Mucosa of descending colon (tissue), 3 donors: ENCODE data around the gene OR10R2. TPM values are rescaled to one million over a fixed set of nuclear protein-coding genes. Genes with fewer than 3 reads are reported as not detected.
A peak's percentile ranks its signal among the peaks of the same experiment; 100 is the strongest.

Experiments used
- ATAC-seq: fragments of 200-7000 bp; cut with Tn5 transposase; one replicate; pipeline ENCODE4 v1.9.1; 2020; ENCODE audit warnings: mild to moderate bottlenecking, moderate library complexity
- DNase-seq, 3 donors: peaks; one replicate each; pipeline ENCODE4 v3.0.0-alpha.2; 2020
- H3K36me3 ChIP-seq: fragments of 200-600 bp; one replicate; pipeline ENCODE4 v1.8.0; 2021; ENCODE audit warnings: low read depth, mild to moderate bottlenecking
- H3K4me1 ChIP-seq: fragments of 200-600 bp; one replicate; pipeline ENCODE4 v1.8.0; 2021; ENCODE audit warnings: low read depth, mild to moderate bottlenecking
- H3K4me3 ChIP-seq: fragments of 200-600 bp; one replicate; pipeline ENCODE4 v1.8.0; 2021; ENCODE audit warnings: mild to moderate bottlenecking
- H3K9me3 ChIP-seq: fragments of 200-600 bp; one replicate; pipeline ENCODE4 v1.8.0; 2021; ENCODE audit warnings: mild to moderate bottlenecking
- intact Hi-C, 2 donors: fragments of 100-400 bp; cut with DNase I in 1 of 2; cut with micrococcal nuclease in 1 of 2; formaldehyde crosslinking; loops; one replicate each; pipeline versions ENCODE4 v1.11.0 to v1.11.1; 2022; cut with DNase I, micrococcal nuclease
- total RNA-seq, 3 donors: library from RNA; stranded (reverse); fragmentation: NEBNext Ultra II Directional in 2 of 3; extraction: Animal tissue kit (Norgen Biotek cat#: 25700) in 2 of 3; gene quantifications; one replicate each; pipeline versions ENCODE4 v1.2.1 to v1.2.4, GENCODE V29; 2021 to 2023
- TF ChIP-seq, protein P1 (sequence below): fragments of 200-600 bp; IDR thresholded peaks from one replicate; pipeline ENCODE4 v1.8.0; 2022; ENCODE audit warnings: antibody characterized with exemption, mild to moderate bottlenecking
- donor health status: DM: no; HTN: no; CAD: no; lungs with moderate emphysema.
- donor health status: DM: no; HTN: no; CAD: no.
- donor health status: DM: no; HTN: yes; CAD: no.

Gene OR10R2
- total RNA-seq, 3 donors from 2014 or later = not detected

DNA sequence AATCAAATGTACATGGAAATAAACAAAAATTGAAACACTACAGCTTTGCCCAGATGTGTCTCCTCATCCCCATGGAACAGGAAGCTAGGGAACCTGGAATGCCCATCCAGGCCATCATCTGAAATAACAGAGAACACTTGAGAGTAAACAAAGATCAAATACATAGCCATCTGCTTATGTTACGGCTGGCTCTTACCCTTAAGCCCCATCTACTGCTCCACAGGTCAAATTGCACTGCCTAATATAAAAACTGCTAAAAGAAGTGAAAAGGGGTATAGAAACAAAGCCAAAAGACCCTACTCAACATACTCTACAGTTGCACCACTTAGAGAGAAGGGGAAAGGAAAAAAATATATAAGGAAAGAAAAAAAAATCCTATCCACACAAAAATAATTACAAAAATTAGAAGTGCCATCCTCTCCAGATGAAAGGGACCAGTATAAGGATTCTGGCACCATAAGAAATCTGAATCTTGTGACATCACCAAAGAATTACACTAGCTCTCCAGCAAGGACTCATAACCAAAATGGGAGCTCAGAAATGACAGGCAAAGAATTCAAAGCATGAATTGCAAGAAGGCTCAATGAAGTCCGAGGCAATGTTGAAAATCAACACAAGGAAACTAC lies 55.3 kb downstream of the OR10R2 start:
- H3K4me3 ChIP-seq = no peak overlapping the region
- no peaks in the 10 kb centered on the region for H3K36me3 ChIP-seq
- H3K4me1 ChIP-seq = no peaks in the 10 kb centered on the region
- H3K9me3 ChIP-seq = no peaks in the 10 kb centered on the region
- TF ChIP-seq, protein P1, sequence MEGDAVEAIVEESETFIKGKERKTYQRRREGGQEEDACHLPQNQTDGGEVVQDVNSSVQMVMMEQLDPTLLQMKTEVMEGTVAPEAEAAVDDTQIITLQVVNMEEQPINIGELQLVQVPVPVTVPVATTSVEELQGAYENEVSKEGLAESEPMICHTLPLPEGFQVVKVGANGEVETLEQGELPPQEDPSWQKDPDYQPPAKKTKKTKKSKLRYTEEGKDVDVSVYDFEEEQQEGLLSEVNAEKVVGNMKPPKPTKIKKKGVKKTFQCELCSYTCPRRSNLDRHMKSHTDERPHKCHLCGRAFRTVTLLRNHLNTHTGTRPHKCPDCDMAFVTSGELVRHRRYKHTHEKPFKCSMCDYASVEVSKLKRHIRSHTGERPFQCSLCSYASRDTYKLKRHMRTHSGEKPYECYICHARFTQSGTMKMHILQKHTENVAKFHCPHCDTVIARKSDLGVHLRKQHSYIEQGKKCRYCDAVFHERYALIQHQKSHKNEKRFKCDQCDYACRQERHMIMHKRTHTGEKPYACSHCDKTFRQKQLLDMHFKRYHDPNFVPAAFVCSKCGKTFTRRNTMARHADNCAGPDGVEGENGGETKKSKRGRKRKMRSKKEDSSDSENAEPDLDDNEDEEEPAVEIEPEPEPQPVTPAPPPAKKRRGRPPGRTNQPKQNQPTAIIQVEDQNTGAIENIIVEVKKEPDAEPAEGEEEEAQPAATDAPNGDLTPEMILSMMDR = no peak
- intact Hi-C loops = no loop called here
- DNase-seq (peak in 1 of 3 donors; percentile 1), ATAC-seq (no peak)

Other genes starting within 250 kb of the OR10R2 start
- not detected for gene CD1A, start 217.8 kb upstream of the OR10R2 start, total RNA-seq
- gene CD1C, start 182.3 kb upstream of the OR10R2 start, total RNA-seq = 1 to 10 TPM in 1 of 3 donors, under 1 TPM in 2; 0.43 to 1.1 (median 0.47) TPM
- gene CD1B, start 140.7 kb upstream of the OR10R2 start, total RNA-seq = not detected
- gene CD1E, start 118.3 kb upstream of the OR10R2 start, total RNA-seq = not detected
- not detected for gene OR10T2, start 72.8 kb upstream of the OR10R2 start, total RNA-seq
- not detected for gene OR10K2, start 46.0 kb upstream of the OR10R2 start, total RNA-seq
- gene OR10K1, start 10.4 kb upstream of the OR10R2 start, total RNA-seq = not detected
- gene OR6Y1, start 82.2 kb downstream of the OR10R2 start, total RNA-seq = not detected
- not detected for gene OR6P1, start 98.4 kb downstream of the OR10R2 start, total RNA-seq
- not detected for gene OR10X1, start 107.7 kb downstream of the OR10R2 start, total RNA-seq
- not detected for gene OR10Z1, start 133.0 kb downstream of the OR10R2 start, total RNA-seq
- gene SPTA1, start 214.5 kb downstream of the OR10R2 start, total RNA-seq = under 1 TPM in 2 of 3 donors, not detected in 1; 0.24 to 0.41 TPM
- not detected for gene OR6K2, start 228.4 kb downstream of the OR10R2 start, total RNA-seq
- not detected for gene OR6K3, start 248.5 kb downstream of the OR10R2 start, total RNA-seq